ENCODE results near the gene MAMLD1.
"Not testable (repeated sequence)": the region's sequence is repeated elsewhere in the genome, so short reads cannot be mapped to it uniquely, and the experiment has no call there.

The MAMLD1 gene

GRCh38 chrX:150362599-150363481 lies at the start of gene MAMLD1:
Gene MAMLD1, plus strand, starts transcription at chrX:150363317. Its CDS starts 82,200 bp downstream, at chrX:150445517.
- H3K4me3 ChIP-seq, result peak within 1 kb of the TSS; percentile 45 to 56 (median 50)
- H3K27ac ChIP-seq, result peak within 1 kb of the TSS in 16 of 21 experiments; percentile 12 to 87 (median 74)

DNA sequence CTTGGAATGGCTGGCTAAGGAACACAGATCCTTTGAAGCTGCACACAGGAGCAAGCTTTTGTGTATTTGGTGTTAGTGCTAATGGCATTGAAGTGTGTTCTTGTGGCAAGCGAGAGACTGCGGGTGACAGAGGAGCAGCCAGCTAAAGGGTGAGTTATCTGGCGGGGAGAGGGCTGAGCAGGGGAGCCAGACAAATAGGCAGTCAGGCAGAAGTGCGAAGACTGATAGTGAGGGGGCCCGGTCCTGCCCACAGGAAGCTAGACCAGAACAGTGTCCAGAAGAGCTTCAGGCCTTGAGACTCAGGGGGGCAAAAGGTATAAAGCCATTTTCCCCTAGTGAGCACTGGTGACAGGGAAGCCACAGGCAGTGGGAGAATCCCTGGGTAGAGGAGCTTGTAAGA lies 49.6 kb upstream of the MAMLD1 start:
- no peak overlapping the region for H3K4me3 ChIP-seq
- no peak overlapping the region for H3K27ac ChIP-seq

DNA sequence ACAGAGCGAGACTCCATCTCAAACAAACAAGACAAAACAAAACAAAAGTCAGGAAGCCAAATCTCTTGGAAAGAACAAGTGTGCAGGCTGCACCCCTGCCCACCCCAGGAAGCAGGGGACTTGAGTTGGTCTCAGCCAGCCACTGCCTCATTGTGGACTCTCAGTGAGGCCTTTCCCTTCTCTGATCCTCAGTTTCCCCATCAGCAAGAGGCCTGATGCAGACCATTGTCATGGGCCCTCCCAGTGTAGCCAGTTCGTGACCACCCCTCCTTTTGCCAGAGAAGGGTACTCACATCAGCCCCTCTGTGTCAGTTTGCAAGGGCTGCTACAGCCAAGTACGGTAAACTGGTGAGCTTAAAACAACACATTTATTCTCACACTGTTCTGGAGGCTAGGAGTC lies 48.9 kb upstream of the MAMLD1 start:
- Histone ChIP-seq H3K27ac (no peak overlapping the region), H3K4me3 (no peak overlapping the region)

DNA sequence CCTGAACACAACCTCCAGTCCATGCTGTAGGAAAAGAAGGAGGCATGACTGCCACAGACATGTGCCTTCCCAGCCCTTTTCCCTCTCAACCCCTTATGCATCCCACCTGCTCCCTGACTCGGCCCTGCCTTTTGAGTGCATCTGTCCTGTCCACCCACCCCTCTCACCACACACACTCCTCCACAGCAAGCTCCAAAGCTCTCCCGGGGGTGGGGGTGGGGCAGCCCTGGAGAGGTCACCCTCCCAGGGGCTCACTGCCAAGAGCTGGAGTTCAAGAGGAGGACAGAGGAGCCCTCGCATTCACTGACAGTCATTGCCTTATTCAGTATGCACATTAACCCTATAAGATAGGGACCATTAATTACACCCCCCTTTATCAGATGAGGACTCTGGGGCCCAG lies 46.6 kb upstream of the MAMLD1 start:
- H3K4me3 ChIP-seq, result no peak overlapping the region
- no peak overlapping the region for H3K27ac ChIP-seq

DNA sequence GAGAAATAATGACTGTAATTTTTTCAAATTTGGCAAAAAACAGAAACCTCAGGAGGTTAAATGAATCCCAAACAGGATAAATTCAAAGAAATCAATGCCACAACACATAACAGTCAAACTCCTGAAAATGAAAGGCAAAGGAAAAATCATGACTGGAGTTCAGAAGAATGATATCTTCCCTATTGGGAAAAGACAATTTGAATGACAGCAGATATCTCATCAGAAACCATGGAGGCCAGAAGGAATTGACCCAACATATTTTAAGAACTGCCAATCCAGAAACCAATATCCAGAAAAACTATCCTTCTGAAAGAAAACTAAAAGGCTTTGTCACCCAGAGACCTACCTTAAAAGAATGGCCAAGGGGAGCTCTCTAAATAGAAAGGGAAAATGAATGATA lies 40.1 kb upstream of the MAMLD1 start:
- no peak overlapping the region for H3K4me3 ChIP-seq
- no peak overlapping the region for H3K27ac ChIP-seq

- no peak overlapping the region for H3K4me3 ChIP-seq
- no peak overlapping the region for H3K27ac ChIP-seq
These were observed 38.9 kb upstream of the MAMLD1 start for GRCh38 chrX:150324035-150324728.

- H3K4me3 ChIP-seq, result no peak overlapping the region
- H3K27ac ChIP-seq, result no peak overlapping the region
These were observed 38.2 kb upstream of the MAMLD1 start for GRCh38 chrX:150324919-150325318.

GRCh38 chrX:150326541-150327247 lies 36.4 kb upstream of the MAMLD1 start:
- no peak overlapping the region for H3K4me3 ChIP-seq
- no peak overlapping the region for H3K27ac ChIP-seq

DNA sequence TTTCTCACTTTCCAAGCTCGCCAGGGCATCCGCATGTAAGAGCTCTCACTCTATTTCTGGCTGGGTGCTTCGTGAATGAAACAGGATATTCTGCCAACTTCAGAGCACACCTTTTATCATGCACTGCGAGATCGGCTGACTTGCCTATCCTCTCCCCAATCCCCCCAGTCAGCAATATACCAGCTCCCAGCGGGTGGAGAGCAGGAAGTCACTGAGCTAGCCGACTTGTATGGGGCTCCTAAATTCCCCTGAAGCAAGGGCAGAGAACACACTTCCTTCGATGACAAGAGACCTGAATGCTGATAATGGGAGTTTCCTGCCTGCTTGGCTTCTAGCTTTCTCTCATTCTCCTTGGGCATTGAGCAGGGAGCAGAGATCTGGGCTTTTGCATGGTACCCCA lies 33.8 kb upstream of the MAMLD1 start:
- no peak overlapping the region for H3K4me3 ChIP-seq

DNA sequence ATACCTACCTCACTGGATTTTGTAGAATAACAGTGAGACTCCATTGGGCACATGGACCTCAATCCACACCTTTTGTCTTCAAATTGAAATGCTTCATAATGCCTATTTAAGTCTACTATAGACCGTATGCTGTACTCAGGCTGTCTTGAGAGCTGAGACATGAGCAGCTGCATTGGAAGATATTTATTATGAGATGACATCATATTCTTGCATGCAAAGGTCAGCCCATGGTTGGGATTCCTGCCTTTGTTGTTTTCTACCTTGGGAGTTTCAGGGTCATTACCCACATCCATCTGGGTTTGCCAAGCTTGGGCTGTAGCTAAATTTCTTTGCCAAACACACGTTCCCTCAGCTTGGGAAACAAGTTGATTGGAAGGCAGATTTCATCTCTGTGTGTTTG lies 33.2 kb upstream of the MAMLD1 start:
- no peak overlapping the region for H3K4me3 ChIP-seq
- no peak overlapping the region for H3K27ac ChIP-seq

More for the DNA sequence above, 33.8 kb upstream of the MAMLD1 start:
- no peak overlapping the region for H3K27ac ChIP-seq

GRCh38 chrX:150332023-150332422 lies 31.1 kb upstream of the MAMLD1 start:
- Histone ChIP-seq H3K4me3 (no peak overlapping the region), H3K27ac (no peak overlapping the region)

- Histone ChIP-seq H3K4me3 (no peak overlapping the region), H3K27ac (no peak overlapping the region)
These were observed 29.0 kb upstream of the MAMLD1 start for GRCh38 chrX:150334100-150334499.

GRCh38 chrX:150334981-150335380 lies 28.1 kb upstream of the MAMLD1 start:
- no peak overlapping the region for H3K27ac ChIP-seq

DNA sequence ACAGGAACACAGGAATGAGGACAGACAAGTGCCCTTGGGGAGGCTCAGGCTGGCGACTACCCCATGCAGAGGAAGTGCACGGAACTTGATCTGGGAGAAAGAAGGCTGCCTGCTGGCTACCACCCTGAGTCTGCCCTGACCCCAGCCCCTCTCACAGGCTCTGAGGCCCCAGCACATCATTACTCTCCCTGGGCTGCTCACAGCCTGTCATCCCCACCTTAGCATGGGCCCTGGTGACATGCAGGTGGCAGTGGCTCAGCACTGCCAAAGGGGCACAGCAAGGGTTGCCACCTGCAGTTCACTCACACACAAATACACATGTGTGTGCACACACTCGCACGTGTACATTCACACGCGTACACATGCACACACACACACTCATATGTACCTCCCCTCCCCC lies 26.1 kb upstream of the MAMLD1 start:
- Histone ChIP-seq H3K27ac (no peak overlapping the region), H3K4me3 (no peak overlapping the region)

More at GRCh38 chrX:150334981-150335380, 28.1 kb upstream of the MAMLD1 start:
- no peak overlapping the region for H3K4me3 ChIP-seq

DNA sequence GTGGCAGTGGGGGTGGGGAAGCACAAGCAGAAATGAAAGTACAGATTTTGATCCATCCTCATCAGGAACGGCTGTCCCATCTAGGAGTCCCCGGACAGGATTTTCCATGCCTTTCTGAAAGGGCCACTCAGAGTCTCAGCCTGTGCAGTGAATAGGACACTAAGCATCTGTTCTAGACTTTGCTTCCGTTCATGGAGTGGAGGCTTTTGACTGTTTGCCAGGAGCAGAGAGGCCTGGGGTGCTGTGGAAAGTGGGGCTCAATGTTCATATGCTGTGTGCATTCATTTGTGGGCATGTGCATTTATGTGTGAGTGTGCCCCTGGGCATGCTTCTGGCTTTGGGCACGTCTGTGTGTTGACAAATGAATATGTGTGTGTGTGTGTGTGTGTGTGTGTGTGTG lies 25.6 kb upstream of the MAMLD1 start:
- Histone ChIP-seq H3K27ac (no peak overlapping the region), H3K4me3 (no peak overlapping the region)

GRCh38 chrX:150338615-150339014 lies 24.5 kb upstream of the MAMLD1 start:
- H3K27ac ChIP-seq, result no peak overlapping the region
- no peak overlapping the region for H3K4me3 ChIP-seq

DNA sequence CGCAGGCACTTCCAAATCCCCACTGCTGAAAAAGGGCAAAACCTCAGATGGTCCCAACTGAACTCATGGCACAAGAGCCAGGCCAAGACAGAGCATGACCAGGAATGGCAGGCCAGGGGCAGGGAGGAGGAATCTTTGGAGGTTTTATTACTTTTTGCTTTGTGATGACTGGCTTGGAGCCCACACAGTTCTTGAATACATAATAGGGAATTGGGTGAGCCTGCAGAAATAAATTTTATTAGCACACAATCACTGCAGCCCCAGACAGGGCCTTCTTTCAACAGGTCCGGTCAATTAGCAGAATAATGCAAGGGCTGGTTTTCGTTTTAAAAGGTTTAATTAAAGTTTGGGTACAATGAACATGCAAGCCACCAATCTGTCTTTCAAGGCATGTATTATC lies 23.4 kb upstream of the MAMLD1 start:
- H3K4me3 ChIP-seq, result no peak overlapping the region
- H3K27ac ChIP-seq, result no peak overlapping the region

DNA sequence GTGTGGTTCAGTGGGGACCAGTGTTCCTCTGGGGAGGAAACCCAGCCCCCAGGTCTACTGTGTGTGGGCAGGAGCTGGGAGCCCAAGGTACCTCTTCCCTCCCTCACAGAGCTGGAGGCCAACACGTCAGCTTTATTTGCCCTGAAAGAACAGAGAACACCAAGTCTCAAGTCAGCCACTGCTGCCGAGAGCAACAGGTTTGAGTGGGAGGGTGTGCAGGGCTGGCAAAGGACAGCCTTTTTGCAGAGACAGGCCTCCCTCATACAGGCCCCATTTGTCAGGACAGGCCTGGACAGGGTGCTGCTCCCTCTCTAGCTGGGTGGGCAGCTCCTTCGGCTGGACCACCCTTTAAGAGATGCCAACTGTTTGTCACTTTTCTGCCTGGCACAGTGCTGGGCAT lies 22.8 kb upstream of the MAMLD1 start:
- not testable (repeated sequence) for H3K27ac ChIP-seq, H3K4me3 ChIP-seq

GRCh38 chrX:150347471-150347870 lies 15.6 kb upstream of the MAMLD1 start:
- Histone ChIP-seq H3K27ac (no peak overlapping the region), H3K4me3 (no peak overlapping the region)

DNA sequence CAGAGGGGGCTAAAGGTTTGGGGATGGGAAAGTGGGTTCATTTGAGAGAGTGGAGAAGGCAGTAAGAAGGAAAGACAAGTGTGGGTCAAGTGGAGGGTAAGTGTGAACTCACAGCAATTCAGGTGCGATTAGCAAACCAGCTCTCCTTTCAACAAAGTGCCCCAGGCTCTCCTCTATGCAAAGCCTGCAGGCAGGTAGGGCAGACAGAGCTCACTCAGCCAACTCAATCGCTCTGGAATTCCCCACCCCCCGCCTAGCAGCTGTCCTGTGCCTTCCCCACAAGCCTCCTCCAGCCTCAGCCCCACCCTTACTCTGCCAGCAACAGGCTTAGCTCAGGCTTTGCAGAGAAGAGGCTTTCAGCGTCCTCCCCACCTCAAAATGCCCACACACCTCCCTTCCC lies 14.8 kb upstream of the MAMLD1 start:
- no peak overlapping the region for H3K27ac ChIP-seq

DNA sequence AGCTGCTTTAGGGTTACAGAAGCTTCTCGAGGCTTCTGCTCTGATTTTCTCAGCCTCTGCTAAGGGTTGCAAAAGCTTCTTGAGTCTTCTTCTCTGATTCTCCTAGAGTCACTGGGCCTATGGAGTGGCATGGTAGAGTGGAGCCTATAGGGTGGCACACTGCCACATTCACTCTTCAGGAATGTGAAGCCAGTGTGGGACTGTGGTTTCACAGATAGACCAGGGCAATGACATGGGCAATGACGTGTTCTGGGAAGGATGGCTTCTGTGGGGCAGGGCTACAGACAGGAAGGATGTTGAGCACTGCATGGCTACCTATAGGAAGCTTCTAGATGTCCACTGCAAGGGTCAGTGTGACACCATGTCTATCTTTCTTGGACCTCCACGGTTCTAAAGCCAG lies 11.0 kb upstream of the MAMLD1 start:
- H3K4me3 ChIP-seq, result no peak overlapping the region

More for the DNA sequence above, 14.8 kb upstream of the MAMLD1 start:
- H3K4me3 ChIP-seq, result no peak overlapping the region

More for the DNA sequence above, 11.0 kb upstream of the MAMLD1 start:
- no peak overlapping the region for H3K27ac ChIP-seq
